IPS-20b (cell line): ENCODE results near the gene SCRT2.

Experiments used
- H3K27ac ChIP-seq: one replicate; pipeline ENCODE4 v1.5.1; 2013; ENCODE audit warnings: low read length
- H3K27me3 ChIP-seq: 2 replicates; pipeline ENCODE4 v1.6.1; 2013; ENCODE audit warnings: mild to moderate bottlenecking, low read length, inconsistent platforms; ENCODE audit not compliant: insufficient read depth
- H3K36me3 ChIP-seq: 2 replicates; pipeline ENCODE4 v1.6.1; 2013; ENCODE audit warnings: low read depth, mild to moderate bottlenecking, inconsistent platforms, low read length, moderate library complexity; ENCODE audit not compliant: insufficient read depth
- H3K4me1 ChIP-seq: 2 replicates; pipeline ENCODE4 v1.6.1; 2013; ENCODE audit warnings: mild to moderate bottlenecking, control low read depth, inconsistent platforms, low read length, moderate library complexity; ENCODE audit not compliant: insufficient read depth
- H3K4me3 ChIP-seq: 2 replicates; pipeline ENCODE4 v1.5.1; 2013; ENCODE audit warnings: mild to moderate bottlenecking, low read length, inconsistent platforms
- H3K9ac ChIP-seq: 2 replicates; pipeline ENCODE4 v1.6.1; 2013; ENCODE audit warnings: low read depth, mild to moderate bottlenecking, inconsistent platforms, low read length, moderate library complexity
- H3K9me3 ChIP-seq: 2 replicates; pipeline ENCODE4 v1.6.1; 2013; ENCODE audit warnings: mild to moderate bottlenecking, low read depth, low read length, inconsistent platforms; ENCODE audit not compliant: insufficient read depth

Gene SCRT2

GRCh38 chr20:710780-711450 is 35.3 kb upstream of the SCRT2 start:
- Histone ChIP-seq H3K9ac (no peak overlapping the region), H3K27ac (no peak overlapping the region), H3K27me3 (peaks cover 44% of the 10 kb centered on the region), H3K9me3 (peaks cover 17% of the 10 kb centered on the region), H3K4me3 (no peak overlapping the region), H3K4me1 (peaks cover 4% of the 10 kb centered on the region; the same call in 1 of the 2 replicates), H3K36me3 (no peaks in the 10 kb centered on the region)

GRCh38 chr20:709991-710779 is 34.6 kb upstream of the SCRT2 start:
- Histone ChIP-seq H3K36me3 (no peaks in the 10 kb centered on the region), H3K4me3 (peak overlapping the region; percentile 58; the same call in 1 of the 2 replicates), H3K4me1 (peaks cover 4% of the 10 kb centered on the region; the same call in 1 of the 2 replicates), H3K27ac (no peak overlapping the region), H3K9me3 (peaks cover 17% of the 10 kb centered on the region), H3K9ac (no peak overlapping the region), H3K27me3 (peaks cover 39% of the 10 kb centered on the region)

DNA sequence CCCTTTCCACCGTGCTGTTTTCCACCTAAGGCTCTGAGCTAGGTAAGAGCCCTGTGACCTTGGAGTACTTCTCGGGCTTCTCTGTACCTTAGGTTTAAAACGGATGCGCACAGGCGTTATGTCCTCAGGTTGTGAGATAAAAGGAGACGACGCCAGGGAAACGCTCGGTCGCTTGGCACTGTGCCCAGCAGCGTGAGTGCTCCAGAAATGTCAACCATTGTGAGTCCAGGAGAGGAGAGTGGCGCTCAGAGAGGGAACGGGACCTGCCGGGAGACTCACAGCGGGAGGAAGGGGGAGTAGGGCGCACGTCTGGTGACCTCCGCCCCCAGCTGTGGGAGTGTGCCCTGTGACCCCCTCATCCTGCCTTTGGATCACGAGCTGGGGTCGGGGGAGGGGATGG is 33.8 kb upstream of the SCRT2 start:
- peak overlapping the region; percentile 58 for H3K4me3 ChIP-seq
- H3K4me1 ChIP-seq: peaks cover 4% of the 10 kb centered on the region; the same call in 1 of the 2 replicates
- H3K27ac ChIP-seq: no peak overlapping the region
- H3K36me3 ChIP-seq: no peaks in the 10 kb centered on the region
- peaks cover 15% of the 10 kb centered on the region for H3K9me3 ChIP-seq
- peaks cover 39% of the 10 kb centered on the region for H3K27me3 ChIP-seq
- no peak overlapping the region for H3K9ac ChIP-seq

DNA sequence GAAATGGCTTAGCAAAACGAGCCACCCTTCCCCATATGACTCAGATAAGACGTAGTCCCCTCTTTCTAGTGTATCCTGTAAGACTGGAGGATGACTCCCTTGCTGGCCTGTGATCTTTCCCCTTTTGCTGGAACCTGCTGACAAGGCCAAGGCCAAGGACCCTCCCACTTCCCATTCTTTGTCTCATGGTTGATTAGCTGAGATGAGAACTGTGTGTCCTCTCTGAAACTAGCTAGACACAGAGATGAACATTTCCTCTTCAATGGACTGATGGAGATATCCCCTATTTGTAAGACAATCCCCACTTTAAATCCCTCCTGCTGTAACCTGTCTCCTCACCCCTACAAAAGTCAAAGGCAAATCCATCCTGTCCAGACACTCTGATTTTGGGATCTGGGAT is 33.4 kb upstream of the SCRT2 start:
- H3K27ac ChIP-seq: no peak overlapping the region
- peak overlapping the region; percentile 58; the same call in 1 of the 2 replicates for H3K4me3 ChIP-seq
- peaks cover 4% of the 10 kb centered on the region; the same call in 1 of the 2 replicates for H3K4me1 ChIP-seq
- no peaks in the 10 kb centered on the region for H3K36me3 ChIP-seq
- H3K27me3 ChIP-seq: peaks cover 39% of the 10 kb centered on the region
- peaks cover 10% of the 10 kb centered on the region for H3K9me3 ChIP-seq
- H3K9ac ChIP-seq: no peak overlapping the region

GRCh38 chr20:707451-708110 is 32.0 kb upstream of the SCRT2 start:
- Histone ChIP-seq H3K9ac (no peak overlapping the region), H3K9me3 (peaks cover 9% of the 10 kb centered on the region), H3K27me3 (peaks cover 39% of the 10 kb centered on the region), H3K4me3 (no peak overlapping the region), H3K4me1 (peaks cover 4% of the 10 kb centered on the region; the same call in 1 of the 2 replicates), H3K27ac (no peak overlapping the region), H3K36me3 (no peaks in the 10 kb centered on the region)

GRCh38 chr20:706366-706885 is 30.8 kb upstream of the SCRT2 start:
- Histone ChIP-seq H3K9ac (no peak overlapping the region), H3K36me3 (no peaks in the 10 kb centered on the region), H3K27ac (no peak overlapping the region), H3K4me3 (no peak overlapping the region), H3K27me3 (peaks cover 32% of the 10 kb centered on the region), H3K4me1 (peaks cover 4% of the 10 kb centered on the region; the same call in 1 of the 2 replicates), H3K9me3 (peaks cover 9% of the 10 kb centered on the region)

DNA sequence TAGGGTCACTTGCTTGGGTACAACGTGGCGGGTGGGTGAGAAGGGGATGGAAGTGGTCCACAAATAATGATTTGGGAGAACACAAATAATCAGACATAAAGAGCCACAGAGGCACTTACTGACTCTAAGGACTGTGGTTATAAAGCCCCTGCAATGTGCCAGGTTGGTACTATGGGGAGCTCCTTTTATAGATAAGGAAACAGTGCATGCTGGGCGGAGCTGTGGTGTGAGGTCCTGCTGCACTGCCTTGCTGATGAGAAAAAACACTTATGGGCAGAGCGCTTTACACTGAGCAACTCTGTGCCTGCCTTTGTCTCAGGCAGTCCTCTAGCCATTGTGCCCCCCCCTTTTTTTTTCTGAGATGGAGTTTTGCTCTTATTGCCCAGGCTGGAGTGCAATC is 29.1 kb upstream of the SCRT2 start:
- Histone ChIP-seq H3K4me1 (peaks cover 5% of the 10 kb centered on the region; the same call in 1 of the 2 replicates), H3K9me3 (peaks cover 9% of the 10 kb centered on the region), H3K27me3 (peaks cover 21% of the 10 kb centered on the region), H3K9ac (no peak overlapping the region), H3K27ac (no peak overlapping the region), H3K36me3 (no peaks in the 10 kb centered on the region), H3K4me3 (no peak overlapping the region)

GRCh38 chr20:703426-703825 is 27.8 kb upstream of the SCRT2 start:
- peaks cover 8% of the 10 kb centered on the region; the same call in 1 of the 2 replicates for H3K27me3 ChIP-seq

GRCh38 chr20:703006-703405 is 27.4 kb upstream of the SCRT2 start:
- H3K27ac ChIP-seq: no peak overlapping the region
- no peak overlapping the region for H3K9ac ChIP-seq
- H3K36me3 ChIP-seq: no peaks in the 10 kb centered on the region
- peaks cover 4% of the 10 kb centered on the region; the same call in 1 of the 2 replicates for H3K27me3 ChIP-seq
- no peak overlapping the region for H3K4me3 ChIP-seq
- H3K9me3 ChIP-seq: no peaks in the 10 kb centered on the region
- H3K4me1 ChIP-seq: peaks cover 7% of the 10 kb centered on the region; the same call in 1 of the 2 replicates

More at GRCh38 chr20:703426-703825, 27.8 kb upstream of the SCRT2 start:
- Histone ChIP-seq H3K4me3 (no peak overlapping the region), H3K27ac (no peak overlapping the region), H3K36me3 (no peaks in the 10 kb centered on the region), H3K9me3 (peaks cover under 1% of the 10 kb centered on the region), H3K4me1 (peaks cover 7% of the 10 kb centered on the region; the same call in 1 of the 2 replicates), H3K9ac (no peak overlapping the region)

GRCh38 chr20:701401-702129 is 26.0 kb upstream of the SCRT2 start:
- Histone ChIP-seq H3K9ac (no peak overlapping the region), H3K27ac (no peak overlapping the region), H3K9me3 (no peaks in the 10 kb centered on the region), H3K4me1 (0 out of 2 replicates have a peak, but pooled peaks cover 3% of the 10 kb centered on the region), H3K4me3 (no peak overlapping the region), H3K36me3 (no peaks in the 10 kb centered on the region), H3K27me3 (no peaks in the 10 kb centered on the region)
